KMS-11 (cell line): ENCODE results near the gene LDLR.
"Not testable (repeated sequence)": the region's sequence is repeated elsewhere in the genome, so short reads cannot be mapped to it uniquely, and the experiment has no call there.

Experiments used
- H2AFZ ChIP-seq: fragments of 200-600 bp; sonication (generic); 2 replicates; pipeline ENCODE4 v1.6.1; 2016; ENCODE audit warnings: antibody characterized with exemption, mixed run types, low read depth
- H3K27ac ChIP-seq: fragments of 200-600 bp; sonication (generic); 2 replicates; pipeline ENCODE4 v1.6.1; 2016; ENCODE audit warnings: mild to moderate bottlenecking, mixed run types
- H3K27me3 ChIP-seq: fragments of 200-600 bp; sonication (generic); 2 replicates; pipeline ENCODE4 v1.6.1; 2017; ENCODE audit warnings: mild to moderate bottlenecking, low read depth, mixed run types, moderate library complexity; ENCODE audit not compliant: insufficient read depth
- H3K36me3 ChIP-seq: fragments of 200-600 bp; sonication (generic); 2 replicates; pipeline ENCODE4 v1.6.1; 2017; ENCODE audit warnings: mild to moderate bottlenecking, mixed run types; ENCODE audit not compliant: insufficient read depth
- H3K4me1 ChIP-seq: fragments of 200-600 bp; sonication (generic); 2 replicates; pipeline ENCODE4 v1.6.1; 2016; ENCODE audit warnings: mild to moderate bottlenecking, low read depth, mixed run types; ENCODE audit not compliant: poor library complexity, severe bottlenecking
- H3K4me2 ChIP-seq: fragments of 200-600 bp; sonication (generic); 2 replicates; pipeline ENCODE4 v1.7.0; 2016; ENCODE audit warnings: mild to moderate bottlenecking, mixed run types
- H3K4me3 ChIP-seq: fragments of 200-600 bp; sonication (generic); IDR thresholded peaks from 2 replicates; pipeline ENCODE4 v1.6.1; 2017; ENCODE audit warnings: low read depth, low read length, mixed read lengths; ENCODE audit not compliant: insufficient read depth
- H3K79me2 ChIP-seq: fragments of 200-600 bp; sonication (generic); 2 replicates; pipeline ENCODE4 v1.6.1; 2016; ENCODE audit warnings: low read depth, mixed run types; ENCODE audit not compliant: insufficient read depth
- H3K9ac ChIP-seq: fragments of 200-600 bp; sonication (generic); 2 replicates; pipeline ENCODE4 v1.6.1; 2016; ENCODE audit warnings: mild to moderate bottlenecking, mixed run types
- H4K20me1 ChIP-seq: fragments of 200-600 bp; sonication (generic); 2 replicates; pipeline ENCODE4 v1.6.1; 2016; ENCODE audit warnings: mild to moderate bottlenecking, mixed run types; ENCODE audit not compliant: insufficient read depth
- CTCF ChIP-seq: fragments of 200-600 bp; sonication (generic); conservative IDR thresholded peaks from 2 replicates; pipeline ENCODE4 v1.6.1; 2017; ENCODE audit warnings: low read depth, mild to moderate bottlenecking, antibody characterized with exemption, low read length, moderate library complexity, mixed read lengths

LDLR gene

DNA sequence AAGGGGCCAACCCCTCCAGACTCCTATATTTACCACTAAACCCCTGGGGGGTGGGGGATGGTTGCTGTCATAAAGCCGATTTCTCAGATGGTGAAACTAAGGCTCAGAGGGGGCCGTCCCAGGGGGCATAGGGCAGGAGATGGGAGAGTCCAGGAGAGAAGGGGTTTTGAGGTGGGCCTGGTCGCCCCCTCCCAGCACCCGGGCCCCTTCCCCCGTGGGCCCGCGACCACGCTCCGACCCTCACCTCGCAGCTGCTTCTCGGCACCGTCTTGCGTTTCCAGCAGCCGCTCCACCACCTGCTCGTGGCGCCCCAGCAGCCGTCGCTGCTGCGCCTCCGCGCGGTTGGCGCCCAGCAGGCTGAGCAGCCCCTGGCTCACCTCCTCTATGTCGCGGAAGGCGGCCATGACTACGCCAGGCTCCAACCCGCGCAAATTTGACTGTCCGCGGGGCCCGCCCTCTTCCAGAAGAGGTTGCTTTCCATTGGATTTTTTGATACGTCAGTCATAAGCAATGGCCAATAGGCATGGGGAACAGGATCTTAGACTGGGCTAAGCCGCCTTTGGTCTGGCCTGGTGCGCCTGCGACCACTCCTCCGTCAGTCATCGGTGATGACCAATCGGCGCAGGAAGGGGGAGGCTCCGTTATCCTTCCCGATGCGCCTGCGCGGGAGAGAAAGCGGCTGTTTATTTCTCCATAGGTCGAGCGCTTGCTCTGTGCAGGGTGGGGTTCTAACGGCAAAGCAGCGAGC lies 66.3 kb downstream of the LDLR start, which contains the start of gene SPC24:
SPC24 (minus strand) TSS at position 410 of the 748 bp plus-strand sequence; CDS start at position 404, 6 bp downstream.
- peak within 1 kb of the TSS; percentile 81 for H3K9ac ChIP-seq
- H3K4me1 ChIP-seq, result peaks cover 13% of the 10 kb centered on the region
- H3K4me3 ChIP-seq, result no peak within 1 kb of the TSS
- no peak for TF ChIP-seq CTCF
- H4K20me1 ChIP-seq, result no peaks in the 10 kb centered on the region
- peak within 1 kb of the TSS; percentile 85 for H2AFZ ChIP-seq
- no peaks in the 10 kb centered on the region for H3K36me3 ChIP-seq
- peaks cover 42% of the 10 kb centered on the region for H3K79me2 ChIP-seq
- H3K27ac ChIP-seq, result peak within 1 kb of the TSS; percentile 42
- H3K27me3 ChIP-seq, result no peaks in the 10 kb centered on the region
- peak within 1 kb of the TSS; percentile 77 for H3K4me2 ChIP-seq

GRCh38 chr19:11159598-11160439 lies 70.6 kb downstream of the LDLR start:
- Histone ChIP-seq H3K79me2 (peaks cover 8% of the 10 kb centered on the region), H3K9ac (no peak overlapping the region), H3K4me1 (peaks cover 4% of the 10 kb centered on the region), H3K4me3 (no peak overlapping the region), H3K27ac (no peak overlapping the region), H2AFZ (no peak overlapping the region), H3K4me2 (no peak overlapping the region), H3K27me3 (no peaks in the 10 kb centered on the region), H4K20me1 (no peaks in the 10 kb centered on the region), H3K36me3 (no peaks in the 10 kb centered on the region)
- TF ChIP-seq CTCF, result no peak

GRCh38 chr19:11160440-11160768 lies 71.1 kb downstream of the LDLR start:
- H3K4me3 ChIP-seq, H2AFZ ChIP-seq, H3K9ac ChIP-seq, H3K27me3 ChIP-seq, H3K4me2 ChIP-seq, H3K27ac ChIP-seq, H3K36me3 ChIP-seq, H3K79me2 ChIP-seq, H4K20me1 ChIP-seq, H3K4me1 ChIP-seq: not testable (repeated sequence)

DNA sequence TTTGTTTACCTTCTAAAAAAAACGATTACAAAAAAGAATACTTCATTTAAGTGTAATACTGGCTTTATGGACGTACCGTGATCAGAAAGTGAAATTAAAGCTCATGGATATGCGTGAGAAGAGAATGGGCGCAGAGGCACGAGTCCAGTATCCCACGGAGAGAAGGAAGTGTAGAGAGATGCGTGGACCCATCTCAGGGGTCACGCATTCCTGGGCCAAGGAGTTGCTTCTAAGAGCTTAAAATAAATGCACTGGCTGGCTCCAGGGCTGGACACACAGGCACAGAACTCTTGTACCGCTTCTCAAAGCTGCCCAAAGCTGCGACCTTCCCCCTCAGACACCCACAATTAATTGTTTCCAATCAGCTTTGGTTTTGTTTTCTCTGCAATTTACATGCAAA lies 75.0 kb downstream of the LDLR start:
- Histone ChIP-seq H2AFZ (no peak overlapping the region), H3K9ac (no peak overlapping the region), H3K79me2 (no peaks in the 10 kb centered on the region), H3K4me2 (no peak overlapping the region), H3K4me3 (no peak overlapping the region), H3K27me3 (no peaks in the 10 kb centered on the region), H3K36me3 (no peaks in the 10 kb centered on the region), H4K20me1 (no peaks in the 10 kb centered on the region), H3K27ac (no peak overlapping the region), H3K4me1 (no peaks in the 10 kb centered on the region)
- TF ChIP-seq CTCF, result no peak
